Hepatocyte (in vitro differentiated cells): Measurements from ENCODE around the gene TSPEAR. TPM values are rescaled to one million over a fixed set of nuclear protein-coding genes. Genes with fewer than 3 reads are reported as not detected.

Experiments used
- DNase-seq: peaks from one replicate; pipeline ENCODE4 v3.0.0-alpha.2; 2016; ENCODE audit warnings: low spot score
- H2AFZ ChIP-seq: fragments of 200-600 bp; sonication (generic); 2 replicates; pipeline ENCODE4 v1.6.0; 2016; ENCODE audit warnings: antibody characterized with exemption, mild to moderate bottlenecking
- H3K27ac ChIP-seq: fragments of 200-600 bp; sonication (generic); 2 replicates; pipeline ENCODE4 v1.5.1; 2016; ENCODE audit warnings: mild to moderate bottlenecking
- H3K27me3 ChIP-seq: fragments of 200-600 bp; sonication (generic); 2 replicates; pipeline ENCODE4 v1.6.1; 2016
- H3K36me3 ChIP-seq: fragments of 200-600 bp; sonication (generic); replicated peaks from 2 replicates; pipeline ENCODE4 v1.5.1; 2016; ENCODE audit warnings: low read depth; ENCODE audit not compliant: insufficient read depth
- H3K4me1 ChIP-seq: fragments of 200-600 bp; sonication (generic); 2 replicates; pipeline ENCODE4 v1.5.1; 2016; ENCODE audit warnings: mild to moderate bottlenecking, moderate library complexity; ENCODE audit not compliant: insufficient read depth
- H3K4me2 ChIP-seq: fragments of 200-600 bp; sonication (generic); 2 replicates; pipeline ENCODE4 v1.6.0; 2016
- H3K4me3 ChIP-seq: fragments of 200-600 bp; sonication (generic); 2 replicates; pipeline ENCODE4 v1.5.1; 2016; ENCODE audit warnings: mild to moderate bottlenecking
- H3K79me2 ChIP-seq: fragments of 200-600 bp; sonication (generic); 2 replicates; pipeline ENCODE4 v1.6.0; 2017; ENCODE audit warnings: mild to moderate bottlenecking
- H3K9me2 ChIP-seq: fragments of 200-600 bp; sonication (generic); replicated peaks from 2 replicates; pipeline ENCODE4 v1.6.0; 2017; ENCODE audit warnings: mild to moderate bottlenecking; ENCODE audit not compliant: insufficient read depth
- H3K9me3 ChIP-seq: fragments of 200-600 bp; sonication (generic); 2 replicates; pipeline ENCODE4 v1.5.1; 2016; ENCODE audit warnings: low read depth, mild to moderate bottlenecking
- H4K20me1 ChIP-seq: fragments of 200-600 bp; sonication (generic); 2 replicates; pipeline ENCODE4 v1.6.0; 2016; ENCODE audit warnings: mild to moderate bottlenecking; ENCODE audit not compliant: insufficient read depth, poor library complexity, severe bottlenecking
- CTCF ChIP-seq: fragments of 200-600 bp; sonication (generic); IDR thresholded peaks from 2 replicates; pipeline ENCODE4 v1.5.1; 2016; ENCODE audit warnings: antibody characterized with exemption, mild to moderate bottlenecking; ENCODE audit not compliant: poor library complexity
- EZH2 ChIP-seq: fragments of 200-600 bp; sonication (generic); IDR thresholded peaks from 2 replicates; pipeline ENCODE4 v1.6.1; 2016; ENCODE audit warnings: antibody characterized with exemption, mild to moderate bottlenecking, borderline replicate concordance
- EZH2phosphoT487 ChIP-seq: fragments of 200-600 bp; sonication (generic); IDR thresholded peaks from one replicate; pipeline ENCODE4 v1.6.1; 2018; ENCODE audit warnings: antibody characterized with exemption, mild to moderate bottlenecking, low read depth, moderate library complexity; ENCODE audit not compliant: unreplicated experiment, severe bottlenecking
- WGBS: methylation state at CpG from one replicate; pipeline ENCODE4 v1.1.6; 2016; ENCODE audit warnings: low lambda C conversion rate; ENCODE audit errors: missing lambda C conversion rate; 5-methylcytosine and 5-hydroxymethylcytosine counted together
- polyA plus RNA-seq: library from polyadenylated mRNA; unstranded; fragments of >200 nt; fragmentation: Nextera tagmentation; extraction: Ambion mirVana; gene quantifications from 2 replicates; pipeline ENCODE4 v1.2.1, GENCODE V29; 2016
- total RNA-seq: library from RNA; depleted of rRNA; stranded (reverse); fragments of >200 nt; gene quantifications from 2 replicates; pipeline ENCODE4 v1.2.3, GENCODE V29; 2014

The TSPEAR gene
- total and polyA plus RNA-seq, 2 experiments from 2014 or later = 0.35 TPM; not detected in 1

GRCh38 chr21:44453120-44453519 lies 258.3 kb downstream of the TSPEAR start:
- Histone ChIP-seq H3K27me3 (no peaks in the 10 kb centered on the region), H3K4me3 (no peak overlapping the region), H3K4me2 (no peak overlapping the region), H3K9me2 (no peaks in the 10 kb centered on the region), H3K79me2 (peaks cover 4% of the 10 kb centered on the region), H2AFZ (no peak overlapping the region), H3K4me1 (peaks cover 9% of the 10 kb centered on the region), H3K27ac (no peak overlapping the region), H3K36me3 (no peaks in the 10 kb centered on the region), H3K9me3 (no peaks in the 10 kb centered on the region), H4K20me1 (no peaks in the 10 kb centered on the region)
- no peak for TF ChIP-seq CTCF
- no peak for TF ChIP-seq EZH2phosphoT487
- TF ChIP-seq EZH2 = no peak
- DNase-seq = no peak
- WGBS = 92% methylated on average over 3 of the region's 3 CpGs

- Histone ChIP-seq H3K9me3 (no peaks in the 10 kb centered on the region), H4K20me1 (no peaks in the 10 kb centered on the region), H3K9me2 (no peaks in the 10 kb centered on the region), H3K79me2 (no peaks in the 10 kb centered on the region), H3K36me3 (no peaks in the 10 kb centered on the region), H3K4me2 (no peak overlapping the region), H2AFZ (no peak overlapping the region), H3K4me3 (no peak overlapping the region), H3K4me1 (peaks cover 1% of the 10 kb centered on the region), H3K27ac (no peak overlapping the region), H3K27me3 (no peaks in the 10 kb centered on the region)
- no peak for TF ChIP-seq EZH2
- TF ChIP-seq EZH2phosphoT487 = no peak
- TF ChIP-seq CTCF = no peak
- DNase-seq = no peak
- 94% methylated on average over 14 of the region's 14 CpGs for WGBS
These were observed 260.4 kb downstream of the TSPEAR start for GRCh38 chr21:44450999-44451398.

- no peaks in the 10 kb centered on the region for H3K4me1 ChIP-seq
- 87% methylated on average over 11 of the region's 14 CpGs for WGBS
- DNase-seq = no peak
- H3K27me3 ChIP-seq = no peaks in the 10 kb centered on the region
- TF ChIP-seq EZH2 (no peak), CTCF (no peak), EZH2phosphoT487 (no peak)
- H3K4me3 ChIP-seq = no peak overlapping the region
- H2AFZ ChIP-seq = no peak overlapping the region
- no peaks in the 10 kb centered on the region for H3K9me2 ChIP-seq
- H3K27ac ChIP-seq = no peak overlapping the region
- H4K20me1 ChIP-seq = no peaks in the 10 kb centered on the region
- no peaks in the 10 kb centered on the region for H3K79me2 ChIP-seq
- no peak overlapping the region for H3K4me2 ChIP-seq
- no peaks in the 10 kb centered on the region for H3K36me3 ChIP-seq
- H3K9me3 ChIP-seq = no peaks in the 10 kb centered on the region
These were observed 261.0 kb downstream of the TSPEAR start for GRCh38 chr21:44450402-44450801.
